SK-N-SH (cell line): Measurements from ENCODE around the gene FNDC3B.

Experiments used
- FOSL2 ChIP-seq: IDR thresholded peaks from 2 replicates; pipeline ENCODE4 v1.4.0; 2012; ENCODE audit warnings: low read depth, mild to moderate bottlenecking, moderate library complexity, borderline replicate concordance
- POLR2AphosphoS5 ChIP-seq: IDR thresholded peaks from 2 replicates; pipeline ENCODE4 v1.6.1; 2012; ENCODE audit warnings: low read depth, low read length
- RCOR1 ChIP-seq: fragments of 150-350 bp; IDR thresholded peaks from 2 replicates; pipeline ENCODE4 v1.6.1; 2017; ENCODE audit warnings: antibody characterized with exemption, low read length
- RFX5 ChIP-seq: IDR thresholded peaks from 2 replicates; pipeline ENCODE4 v1.6.1; 2012; ENCODE audit warnings: mild to moderate bottlenecking, improper control_type of control experiment, low read length
- TAF1 ChIP-seq: IDR thresholded peaks from 2 replicates; pipeline ENCODE4 v1.6.1; 2012; ENCODE audit warnings: low read depth, mild to moderate bottlenecking, low read length, moderate library complexity, borderline replicate concordance
- YY1 ChIP-seq: IDR thresholded peaks from 2 replicates; pipeline ENCODE4 v1.4.0; 2012; ENCODE audit warnings: low read depth, mild to moderate bottlenecking
- TF ChIP-seq, protein P1 (sequence below): fragments of 200-600 bp; sonication (generic); IDR thresholded peaks from 2 replicates; pipeline ENCODE4 v1.6.1; 2017; ENCODE audit warnings: antibody characterized with exemption, mild to moderate bottlenecking, moderate library complexity
- TF ChIP-seq, protein P2 (sequence below): fragments of 150-350 bp; IDR thresholded peaks from 2 replicates; pipeline ENCODE4 v1.6.1; 2017; ENCODE audit warnings: antibody characterized with exemption, low read length, low read depth, borderline replicate concordance

DNA sequence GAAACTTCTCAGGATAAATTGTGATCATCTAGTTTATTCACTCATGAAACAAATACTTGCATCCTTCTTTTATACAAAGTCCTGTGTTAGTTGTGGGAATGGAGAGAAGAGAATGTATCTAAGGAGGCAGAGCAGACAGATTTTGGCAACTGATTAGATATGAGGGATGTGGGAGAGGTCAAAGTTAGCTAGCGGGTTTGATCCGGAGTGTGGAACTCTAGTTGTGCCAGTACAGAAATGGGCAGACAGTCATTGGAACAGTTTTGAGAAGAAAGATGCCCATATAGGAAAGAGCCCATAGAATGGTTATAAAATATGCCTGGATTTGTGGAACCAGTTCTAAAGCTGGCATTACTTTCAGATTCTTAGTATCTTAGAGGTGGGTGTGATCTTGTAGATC is 141.1 kb downstream of the FNDC3B start:
- TF ChIP-seq, protein P1, sequence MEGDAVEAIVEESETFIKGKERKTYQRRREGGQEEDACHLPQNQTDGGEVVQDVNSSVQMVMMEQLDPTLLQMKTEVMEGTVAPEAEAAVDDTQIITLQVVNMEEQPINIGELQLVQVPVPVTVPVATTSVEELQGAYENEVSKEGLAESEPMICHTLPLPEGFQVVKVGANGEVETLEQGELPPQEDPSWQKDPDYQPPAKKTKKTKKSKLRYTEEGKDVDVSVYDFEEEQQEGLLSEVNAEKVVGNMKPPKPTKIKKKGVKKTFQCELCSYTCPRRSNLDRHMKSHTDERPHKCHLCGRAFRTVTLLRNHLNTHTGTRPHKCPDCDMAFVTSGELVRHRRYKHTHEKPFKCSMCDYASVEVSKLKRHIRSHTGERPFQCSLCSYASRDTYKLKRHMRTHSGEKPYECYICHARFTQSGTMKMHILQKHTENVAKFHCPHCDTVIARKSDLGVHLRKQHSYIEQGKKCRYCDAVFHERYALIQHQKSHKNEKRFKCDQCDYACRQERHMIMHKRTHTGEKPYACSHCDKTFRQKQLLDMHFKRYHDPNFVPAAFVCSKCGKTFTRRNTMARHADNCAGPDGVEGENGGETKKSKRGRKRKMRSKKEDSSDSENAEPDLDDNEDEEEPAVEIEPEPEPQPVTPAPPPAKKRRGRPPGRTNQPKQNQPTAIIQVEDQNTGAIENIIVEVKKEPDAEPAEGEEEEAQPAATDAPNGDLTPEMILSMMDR, result no peak
- TF ChIP-seq YY1 (no peak), FOSL2 (no peak), RFX5 (no peak), RCOR1 (no peak), TAF1 (no peak), POLR2AphosphoS5 (no peak)
- TF ChIP-seq, protein P2, sequence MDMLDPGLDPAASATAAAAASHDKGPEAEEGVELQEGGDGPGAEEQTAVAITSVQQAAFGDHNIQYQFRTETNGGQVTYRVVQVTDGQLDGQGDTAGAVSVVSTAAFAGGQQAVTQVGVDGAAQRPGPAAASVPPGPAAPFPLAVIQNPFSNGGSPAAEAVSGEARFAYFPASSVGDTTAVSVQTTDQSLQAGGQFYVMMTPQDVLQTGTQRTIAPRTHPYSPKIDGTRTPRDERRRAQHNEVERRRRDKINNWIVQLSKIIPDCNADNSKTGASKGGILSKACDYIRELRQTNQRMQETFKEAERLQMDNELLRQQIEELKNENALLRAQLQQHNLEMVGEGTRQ, result no peak
